C4-2B (cell line): ENCODE measurements around the gene OSBPL9.
"Not testable (repeated sequence)": the region's sequence is repeated elsewhere in the genome, so short reads cannot be mapped to it uniquely, and the experiment has no call there.

ENCODE experiments used
- H3K27ac ChIP-seq: fragments of 450-650 bp; 2 replicates; pipeline ENCODE4 v1.5.1; 2017
- ZFX ChIP-seq: fragments of 450-650 bp; IDR thresholded peaks from 2 replicates; pipeline ENCODE4 v1.6.1; 2017
- TF ChIP-seq, protein P1 (sequence below): fragments of 450-650 bp; conservative IDR thresholded peaks from 2 replicates; pipeline ENCODE4 v1.5.1; 2017; ENCODE audit warnings: mild to moderate bottlenecking

The OSBPL9 gene

DNA sequence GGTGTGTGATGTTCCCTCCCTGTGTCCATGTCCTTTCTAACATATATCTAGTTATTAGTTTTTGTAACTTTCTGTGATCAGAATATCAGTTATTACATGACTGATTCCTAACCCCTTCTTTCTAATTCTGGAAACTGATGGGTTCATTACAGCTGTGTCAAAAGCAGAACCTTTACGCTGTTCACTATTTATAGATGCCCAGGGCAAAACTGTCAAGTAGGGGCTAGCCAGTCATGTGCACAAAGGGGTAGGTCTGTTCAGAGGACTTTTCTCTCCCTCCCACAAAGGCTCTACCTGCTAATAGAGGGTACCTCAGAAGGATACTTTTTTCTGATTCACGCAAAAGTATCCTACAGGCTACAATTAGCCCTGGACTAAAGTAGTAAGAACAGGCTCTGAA, 182.5 kb downstream of the OSBPL9 start:
- no peak overlapping the region for H3K27ac ChIP-seq
- no peak for TF ChIP-seq ZFX
- TF ChIP-seq, protein P1, sequence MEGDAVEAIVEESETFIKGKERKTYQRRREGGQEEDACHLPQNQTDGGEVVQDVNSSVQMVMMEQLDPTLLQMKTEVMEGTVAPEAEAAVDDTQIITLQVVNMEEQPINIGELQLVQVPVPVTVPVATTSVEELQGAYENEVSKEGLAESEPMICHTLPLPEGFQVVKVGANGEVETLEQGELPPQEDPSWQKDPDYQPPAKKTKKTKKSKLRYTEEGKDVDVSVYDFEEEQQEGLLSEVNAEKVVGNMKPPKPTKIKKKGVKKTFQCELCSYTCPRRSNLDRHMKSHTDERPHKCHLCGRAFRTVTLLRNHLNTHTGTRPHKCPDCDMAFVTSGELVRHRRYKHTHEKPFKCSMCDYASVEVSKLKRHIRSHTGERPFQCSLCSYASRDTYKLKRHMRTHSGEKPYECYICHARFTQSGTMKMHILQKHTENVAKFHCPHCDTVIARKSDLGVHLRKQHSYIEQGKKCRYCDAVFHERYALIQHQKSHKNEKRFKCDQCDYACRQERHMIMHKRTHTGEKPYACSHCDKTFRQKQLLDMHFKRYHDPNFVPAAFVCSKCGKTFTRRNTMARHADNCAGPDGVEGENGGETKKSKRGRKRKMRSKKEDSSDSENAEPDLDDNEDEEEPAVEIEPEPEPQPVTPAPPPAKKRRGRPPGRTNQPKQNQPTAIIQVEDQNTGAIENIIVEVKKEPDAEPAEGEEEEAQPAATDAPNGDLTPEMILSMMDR = no peak

DNA sequence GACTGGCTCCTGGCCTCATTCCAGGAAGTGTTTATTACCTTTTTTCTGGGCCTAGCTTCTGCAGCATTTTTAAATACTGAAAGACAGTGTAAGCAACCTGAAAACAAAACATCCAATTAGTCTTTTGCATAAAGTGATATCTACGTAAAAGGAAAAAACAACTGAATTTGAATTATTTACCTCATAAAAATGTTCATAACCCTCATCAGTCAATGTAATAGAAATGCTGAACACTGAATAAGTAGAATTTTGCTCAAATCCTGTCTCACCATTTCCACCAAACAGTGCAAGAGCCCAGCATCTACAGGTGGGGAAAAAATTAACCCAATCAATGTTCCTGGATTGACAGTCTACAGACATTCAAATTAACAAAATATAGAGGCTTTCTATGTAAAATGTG, 197.6 kb downstream of the OSBPL9 start:
- no peak overlapping the region for H3K27ac ChIP-seq
- TF ChIP-seq, protein P1 = no peak
- TF ChIP-seq ZFX = no peak

GRCh38 chr1:51818487-51818886, 201.6 kb downstream of the OSBPL9 start:
- no peak overlapping the region for H3K27ac ChIP-seq

GRCh38 chr1:51819021-51819420, 202.1 kb downstream of the OSBPL9 start:
- H3K27ac ChIP-seq = not testable (repeated sequence)

More at GRCh38 chr1:51818487-51818886, 201.6 kb downstream of the OSBPL9 start:
- no peak for TF ChIP-seq ZFX
- TF ChIP-seq, protein P1 = no peak

GRCh38 chr1:51819810-51820209, 202.9 kb downstream of the OSBPL9 start:
- TF ChIP-seq, protein P1 = no peak
- no peak for TF ChIP-seq ZFX
- H3K27ac ChIP-seq = no peak overlapping the region

- TF ChIP-seq, protein P1 = no peak
- no peak overlapping the region for H3K27ac ChIP-seq
Observed at GRCh38 chr1:51829058-51829457, 212.2 kb downstream of the OSBPL9 start.

- TF ChIP-seq, protein P1 = no peak
- TF ChIP-seq ZFX = no peak
- no peak overlapping the region for H3K27ac ChIP-seq
Observed at GRCh38 chr1:51833700-51834099, 216.8 kb downstream of the OSBPL9 start.

DNA sequence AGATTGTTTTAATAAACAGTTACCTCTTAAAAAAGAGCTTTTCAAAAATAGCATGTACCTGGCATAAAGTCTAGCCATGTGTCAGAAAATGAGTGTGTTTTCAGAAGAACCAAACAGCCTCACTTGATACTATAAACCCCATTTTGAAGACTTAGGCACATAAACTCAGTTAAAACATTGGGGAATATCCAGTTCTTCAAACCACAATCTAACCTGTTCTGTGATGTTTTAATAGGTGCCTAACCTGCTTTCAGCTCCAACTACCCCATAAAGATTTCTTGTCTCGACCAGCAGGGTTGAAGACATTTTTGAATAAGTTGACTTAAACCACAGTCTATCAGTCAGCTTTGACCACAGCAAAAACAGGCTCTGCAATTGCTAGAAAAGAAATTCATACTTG, 220.4 kb downstream of the OSBPL9 start:
- TF ChIP-seq ZFX = no peak
- TF ChIP-seq, protein P1 = no peak
- no peak overlapping the region for H3K27ac ChIP-seq
